ENCODE data around the gene TBL1Y.
"Not testable (repeated sequence)": the region's sequence is repeated elsewhere in the genome, so short reads cannot be mapped to it uniquely, and the experiment has no call there.

The TBL1Y gene

DNA sequence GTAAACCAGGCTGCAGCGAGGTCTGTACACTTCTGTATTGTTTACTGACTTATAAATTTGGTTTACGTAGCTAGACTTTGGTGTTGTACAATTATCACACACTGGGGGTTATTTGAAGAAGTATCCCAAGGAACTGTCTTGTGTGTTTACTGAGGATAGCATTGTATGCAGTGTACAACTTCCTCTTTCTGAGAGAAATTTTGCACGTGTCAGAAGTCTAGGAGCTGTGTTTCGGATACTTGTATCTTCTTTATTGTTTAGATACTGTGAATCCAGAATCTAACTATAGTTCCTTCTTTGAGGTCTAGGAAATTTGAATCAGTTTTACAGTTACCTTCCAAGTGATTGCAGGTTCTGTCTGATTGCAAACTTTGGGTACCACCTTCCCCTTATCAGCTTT is 64.5 kb downstream of the TBL1Y start:
- no peak for DNase-seq

DNA sequence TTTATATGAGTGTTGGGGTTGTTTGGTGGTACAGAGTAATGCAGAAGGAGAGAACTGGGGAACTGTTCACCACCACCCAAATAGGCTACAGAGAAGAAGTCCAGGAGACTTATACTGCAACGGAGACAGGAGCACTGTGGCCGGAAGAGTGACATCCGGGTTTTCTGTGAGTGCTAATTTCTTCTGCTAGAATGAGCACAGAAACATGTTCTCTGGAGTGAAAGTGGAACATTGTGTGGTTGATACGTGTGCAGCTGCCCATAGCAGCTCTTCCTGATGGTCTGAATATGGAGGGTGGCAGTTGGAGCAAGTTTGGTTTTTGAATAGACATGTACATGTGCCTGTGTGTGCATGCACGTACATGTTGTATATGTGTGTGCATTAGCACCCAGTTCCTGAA is 67.3 kb downstream of the TBL1Y start:
- DNase-seq, result no peak

DNA sequence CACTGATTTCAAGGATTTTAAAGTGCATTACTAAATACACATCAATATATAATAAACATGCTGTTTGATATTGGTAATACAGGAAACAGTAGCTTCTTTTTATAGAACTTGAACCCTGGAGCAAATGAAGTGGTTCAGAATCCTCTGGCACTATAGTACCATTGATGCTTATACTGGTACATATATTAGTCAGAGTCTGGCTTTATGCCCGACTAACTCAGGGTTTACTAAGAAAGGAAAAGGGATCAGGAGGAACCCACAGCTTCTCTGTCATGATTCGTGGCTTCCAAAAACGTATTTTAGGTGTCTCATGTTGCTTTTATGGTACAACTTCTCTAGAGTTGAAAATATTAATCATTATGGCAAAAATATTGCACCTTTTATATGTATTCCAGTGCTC is 72.7 kb downstream of the TBL1Y start:
- no peak for DNase-seq

DNA sequence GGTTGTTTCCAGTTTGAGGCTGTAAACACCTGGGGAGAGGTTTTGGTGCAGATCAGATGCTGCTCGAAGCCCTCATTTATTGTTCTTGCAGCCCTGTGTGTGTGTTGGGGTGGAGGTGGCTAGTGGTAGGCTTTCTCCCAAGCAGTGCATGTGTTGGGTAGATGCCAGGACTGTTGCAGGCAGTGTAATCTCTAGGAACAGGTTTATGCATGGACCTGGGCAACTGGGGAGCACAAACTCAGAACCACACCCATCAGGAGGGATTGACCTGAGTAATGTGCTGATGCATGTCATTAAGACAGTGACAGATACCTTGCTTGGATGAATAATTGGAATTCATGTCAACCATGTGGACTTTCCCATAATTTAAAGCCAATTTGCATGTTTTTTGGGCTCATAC is 77.3 kb downstream of the TBL1Y start:
- no peak for DNase-seq

DNA sequence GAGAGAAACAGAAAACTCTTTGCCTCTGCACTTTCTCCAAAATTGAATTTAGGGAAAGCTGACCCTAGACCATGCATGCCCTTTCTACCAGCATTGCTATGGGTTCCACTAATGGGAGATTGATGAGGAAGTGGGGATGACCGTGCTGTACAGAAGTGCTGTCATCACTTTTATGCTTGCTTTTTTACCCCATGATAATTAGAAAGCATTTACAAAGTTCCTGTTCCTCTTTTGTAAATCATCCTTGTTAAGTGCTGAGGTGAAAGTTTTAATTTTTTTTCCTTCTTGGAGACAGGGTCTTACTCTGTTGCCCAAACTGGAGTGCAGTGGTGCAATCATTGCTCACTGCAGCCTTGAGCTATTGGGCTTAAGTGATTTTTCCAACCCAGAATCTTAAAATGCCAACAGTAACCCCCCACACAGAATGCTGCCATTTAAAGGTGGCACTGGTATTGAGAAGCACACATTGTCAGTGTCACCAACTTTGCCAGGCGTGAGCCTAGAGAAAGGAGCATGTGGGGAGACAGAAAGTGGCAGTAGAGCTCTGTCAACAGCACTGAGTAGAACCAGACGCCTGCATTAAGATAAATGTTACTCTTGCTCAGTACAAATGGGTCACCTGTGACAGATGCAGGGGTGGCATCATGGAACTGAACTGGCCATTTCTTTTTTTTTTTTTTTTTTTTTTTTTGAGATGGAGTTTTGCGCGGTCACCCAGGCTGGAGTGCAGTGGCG is 79.6 kb downstream of the TBL1Y start:
- no peak for DNase-seq

DNA sequence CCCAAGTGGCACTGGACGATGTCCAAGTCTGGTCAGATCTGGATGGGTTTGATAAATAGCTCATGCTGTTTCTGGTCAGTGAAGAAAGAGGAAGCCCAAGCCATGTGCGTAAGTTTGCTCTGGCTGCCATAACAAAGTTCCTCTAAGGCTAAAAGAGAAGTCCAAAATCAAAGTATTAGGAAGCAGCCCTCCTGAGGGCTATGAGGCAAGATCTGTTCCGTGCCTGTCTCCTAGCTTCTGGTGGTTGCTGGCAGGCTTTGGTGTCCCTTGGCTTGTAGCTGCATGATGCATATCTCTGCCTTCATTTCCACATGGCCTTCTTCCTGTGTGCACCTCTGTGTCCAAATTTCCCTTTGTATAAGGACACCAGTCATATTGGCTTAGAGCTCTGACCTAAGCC is 81.5 kb downstream of the TBL1Y start:
- no peak for DNase-seq

DNA sequence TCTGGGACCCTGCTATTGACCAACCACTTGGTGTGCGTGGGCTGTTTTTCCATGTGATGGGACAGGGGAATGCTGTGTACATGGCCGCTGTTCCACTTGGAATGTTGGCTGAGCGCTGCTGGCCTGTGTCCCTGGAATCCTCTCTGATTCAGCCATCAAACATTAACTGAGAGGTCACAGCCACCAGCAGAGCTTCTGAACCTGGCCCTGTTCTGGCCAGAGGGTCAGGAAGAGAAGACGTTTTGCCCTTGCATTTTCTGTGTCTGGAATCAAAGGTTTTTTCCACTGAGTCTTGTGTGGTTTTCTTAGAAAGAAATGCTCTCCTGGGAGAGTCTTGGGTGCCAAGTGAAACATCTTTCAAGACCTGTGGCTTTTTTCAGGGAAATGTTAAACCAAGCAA is 85.5 kb downstream of the TBL1Y start:
- no peak for DNase-seq

DNA sequence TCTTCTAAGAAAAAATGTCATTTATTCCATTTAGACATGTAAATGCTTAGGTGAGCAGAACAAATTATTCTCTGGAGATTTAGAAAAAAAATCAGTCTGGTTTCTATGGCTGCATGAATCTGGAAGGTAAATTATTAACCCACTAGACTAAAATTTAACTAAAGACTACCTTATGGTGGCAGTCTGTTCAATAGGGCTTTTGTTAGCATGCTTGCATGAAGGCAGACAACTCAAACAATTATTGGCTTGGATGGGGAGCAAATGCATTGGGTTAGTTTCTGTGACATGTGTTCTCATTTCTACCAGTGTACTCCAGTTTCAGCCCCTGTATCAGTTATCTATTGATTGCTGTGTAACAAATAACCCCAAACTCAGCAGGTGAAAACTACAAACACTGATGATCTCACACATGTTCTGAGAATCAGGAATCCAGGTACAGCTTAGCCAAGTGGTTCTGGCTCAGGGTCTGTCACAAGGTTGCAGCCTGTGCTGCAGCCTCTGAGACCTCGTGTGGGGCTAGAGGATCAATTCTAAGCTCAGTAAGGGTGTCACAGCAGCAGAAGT is 87.1 kb downstream of the TBL1Y start:
- DNase-seq, result no peak

DNA sequence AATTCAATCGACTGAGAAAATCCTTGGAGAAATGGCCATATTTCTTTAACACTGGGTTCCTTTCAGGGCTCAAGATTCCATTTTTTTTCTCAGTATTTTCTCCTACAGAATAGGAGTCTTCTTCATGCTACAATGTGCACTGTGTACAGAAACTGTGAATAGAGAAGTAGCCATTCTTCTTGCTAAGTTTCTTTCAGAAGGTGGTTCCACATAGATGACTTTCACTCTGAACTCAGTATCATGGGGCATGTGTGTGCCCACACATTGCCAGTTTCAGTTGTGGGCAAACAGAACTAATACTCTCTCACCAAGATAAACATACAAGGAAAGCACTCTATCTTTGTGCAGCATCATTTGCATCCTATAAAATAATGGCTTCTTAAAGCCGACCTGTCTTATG is 89.4 kb downstream of the TBL1Y start:
- no peak for DNase-seq

DNA sequence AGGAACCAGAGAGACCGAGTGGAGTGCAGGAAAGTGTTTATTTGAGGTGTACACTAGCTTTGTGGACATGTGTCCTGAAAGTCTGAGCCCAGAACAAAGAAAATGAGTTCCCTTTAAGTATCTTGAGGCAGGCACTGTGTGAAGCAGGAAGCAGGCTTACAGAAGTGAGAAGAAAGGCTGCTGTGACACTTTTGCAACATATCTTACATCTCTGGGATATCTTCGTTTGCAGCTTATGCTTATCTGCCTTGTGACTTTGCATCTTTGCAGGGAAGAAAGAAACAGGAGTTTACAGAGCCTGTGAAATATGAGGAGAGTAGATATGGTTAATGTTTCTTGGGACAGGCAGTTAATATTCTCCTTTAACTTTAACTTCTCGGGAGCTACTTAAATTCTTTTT is 92.1 kb downstream of the TBL1Y start:
- DNase-seq, result no peak

DNA sequence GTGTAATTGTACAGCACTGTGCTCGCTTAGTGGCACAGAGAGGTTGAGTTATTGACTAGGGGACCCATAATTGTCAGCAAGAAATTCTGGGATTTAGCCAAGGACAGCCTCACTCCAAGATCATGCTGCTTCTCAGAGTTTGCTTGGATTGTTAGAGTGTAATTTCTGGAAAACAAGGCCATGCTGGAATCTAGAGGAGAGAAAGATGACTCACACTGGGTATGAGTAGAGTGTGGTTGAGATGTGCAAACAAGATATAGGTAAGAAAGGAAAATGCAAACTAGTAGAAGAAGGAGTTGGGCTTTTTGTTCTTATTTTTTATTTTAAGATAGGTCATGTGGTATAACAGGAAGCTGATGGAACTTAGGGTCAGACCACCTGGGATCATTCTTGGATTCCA is 97.4 kb downstream of the TBL1Y start:
- no peak for DNase-seq

DNA sequence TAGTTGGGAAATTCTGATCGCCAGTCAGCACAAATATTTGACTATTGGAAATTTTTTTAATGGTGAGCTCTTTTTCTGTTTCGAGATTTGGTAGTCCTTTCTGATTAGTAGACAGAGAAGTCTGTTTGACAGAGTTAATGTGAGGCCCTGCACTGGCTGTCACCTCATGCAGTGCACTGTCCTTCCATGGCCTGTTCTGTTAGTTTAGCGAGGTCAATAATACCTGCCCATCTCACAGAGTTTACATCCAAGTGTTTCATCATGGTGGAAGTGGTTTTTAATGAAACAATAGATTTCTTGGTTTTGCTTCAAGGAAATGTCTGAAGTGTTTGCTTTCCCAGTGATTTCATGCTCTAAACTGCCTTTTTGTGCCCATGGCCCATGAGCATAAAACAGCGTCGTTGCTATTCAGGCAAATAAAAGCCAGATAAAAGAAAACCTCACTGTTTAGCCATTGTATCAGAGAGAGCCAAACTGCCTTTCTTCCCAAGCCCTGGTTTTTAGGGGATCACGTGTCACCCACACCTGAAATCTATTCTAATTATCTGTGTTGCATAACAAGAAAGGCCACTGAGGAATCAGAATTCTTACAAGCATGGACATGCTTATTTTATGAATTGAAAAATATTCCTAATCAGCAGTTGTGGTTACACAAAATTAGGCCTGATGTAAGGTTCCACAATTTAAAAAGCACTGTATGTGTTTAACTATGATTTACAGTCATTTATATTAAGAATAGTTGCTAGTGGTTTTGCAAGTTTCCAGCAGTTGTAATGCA is 98.3 kb downstream of the TBL1Y start:
- no peak for DNase-seq

DNA sequence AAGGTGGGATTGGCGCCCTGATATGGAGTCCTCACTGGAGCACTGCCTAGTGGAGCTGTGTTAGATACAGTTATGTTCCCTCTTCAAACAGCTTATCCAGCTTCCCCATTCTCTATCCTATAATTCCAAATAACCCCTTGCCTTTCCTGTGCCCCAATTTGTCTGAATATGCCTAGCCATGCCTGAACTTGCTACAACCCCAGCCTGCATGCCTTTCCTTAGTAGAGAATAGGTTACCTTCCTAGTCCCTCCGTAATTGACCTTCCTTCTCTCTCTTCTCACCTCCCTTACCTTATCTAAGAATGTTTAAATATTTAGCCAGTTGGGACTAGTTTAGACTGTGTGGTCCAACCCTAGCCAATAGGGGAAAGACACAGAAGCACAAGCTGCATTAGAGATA is 102.6 kb downstream of the TBL1Y start:
- no peak for DNase-seq

DNA sequence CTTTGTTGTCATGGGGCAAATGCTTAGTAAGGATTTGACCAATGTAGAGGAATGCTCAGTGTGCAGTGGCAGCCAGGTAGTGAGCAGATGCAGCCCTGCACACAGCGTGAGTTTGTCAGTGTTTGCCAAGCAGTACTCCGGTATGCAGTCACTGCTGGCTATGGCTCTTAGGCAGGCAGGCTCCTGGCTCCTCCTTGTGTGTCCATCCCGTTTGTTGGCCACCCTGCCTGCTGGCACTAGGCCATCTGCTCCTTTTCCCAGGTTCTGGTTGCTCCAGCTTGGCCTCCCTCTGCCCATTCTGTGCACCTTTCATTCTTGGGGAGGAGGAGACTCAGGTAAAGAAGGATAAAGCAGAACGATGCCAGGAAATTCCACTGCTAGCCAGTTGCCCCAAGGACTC is 106.0 kb downstream of the TBL1Y start:
- DNase-seq, result no peak

DNA sequence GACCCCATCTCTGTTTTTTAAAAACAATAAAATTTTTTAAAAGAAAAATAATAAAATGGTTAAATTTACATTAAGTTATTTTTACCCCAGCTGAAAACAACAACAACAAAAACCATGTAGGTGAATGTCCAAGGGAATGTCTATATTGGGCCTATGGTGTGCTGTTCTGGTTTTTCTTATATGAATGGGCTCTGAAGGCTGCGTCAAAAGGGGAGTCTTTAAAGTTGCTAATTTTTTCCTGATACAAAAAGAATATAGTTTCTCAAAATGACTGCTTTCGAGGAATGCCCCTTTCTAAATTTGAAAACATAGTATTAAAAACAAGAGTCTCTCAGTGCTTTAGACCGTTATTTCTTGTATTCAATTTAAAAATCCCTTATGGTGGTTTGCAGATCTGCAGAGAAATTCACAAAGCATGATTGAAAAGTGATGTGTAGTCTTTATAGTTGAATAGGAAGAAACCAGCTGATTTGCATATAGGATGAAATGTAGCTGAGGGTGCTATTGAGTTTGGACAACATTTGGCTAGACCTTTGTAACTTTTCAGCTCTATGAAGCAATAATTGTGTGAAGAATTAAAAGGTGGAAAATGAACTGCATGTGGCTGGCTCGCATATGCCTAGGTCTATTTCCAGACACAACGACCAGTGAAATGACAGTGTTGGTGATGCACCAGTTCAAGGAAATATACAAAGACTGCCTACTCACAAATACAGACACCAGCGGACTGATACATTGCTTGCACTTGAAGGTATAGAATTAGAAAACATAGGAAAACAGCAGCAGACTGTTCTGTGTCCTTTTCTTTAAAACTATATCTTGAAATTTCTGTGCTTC is 107.0 kb downstream of the TBL1Y start:
- no peak for DNase-seq

DNA sequence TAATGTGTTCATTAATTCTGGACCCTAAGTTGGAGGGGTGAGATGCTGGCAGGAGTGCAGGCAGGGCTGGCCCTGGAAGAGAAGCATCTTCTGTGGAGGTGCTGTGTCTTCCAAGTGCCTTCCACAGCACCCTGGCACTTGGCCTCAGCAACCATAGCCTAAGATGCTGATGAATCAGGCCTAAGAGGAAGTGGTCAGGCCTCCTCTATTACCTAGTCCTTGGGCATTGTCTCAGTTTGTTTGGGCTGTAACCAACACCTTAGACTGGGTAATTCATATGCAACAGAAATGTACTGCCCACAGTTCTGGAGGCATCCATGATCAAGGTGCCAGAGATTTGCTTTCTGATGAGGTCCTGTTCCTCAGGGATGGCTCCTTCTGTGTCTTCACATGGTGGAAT is 128.5 kb downstream of the TBL1Y start:
- DNase-seq, result no peak

DNA sequence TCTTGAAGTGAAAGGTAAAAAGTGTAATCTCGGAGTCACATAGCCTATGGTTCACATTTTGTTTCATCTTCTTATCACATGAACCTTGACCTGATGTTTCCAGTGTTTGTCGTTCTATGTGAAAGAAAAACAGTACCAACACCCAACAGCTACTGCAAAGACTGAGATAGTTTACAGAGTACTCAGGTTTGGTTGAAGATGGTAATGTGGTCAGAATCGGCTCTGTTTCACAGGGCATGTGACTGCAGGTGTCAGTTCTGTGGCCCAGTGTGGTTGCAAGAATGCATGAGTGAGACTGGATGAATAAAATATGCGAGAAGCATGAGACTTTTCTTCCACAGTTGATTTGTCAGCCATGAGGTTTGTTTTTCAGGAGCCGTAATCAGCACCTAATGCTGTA is 130.2 kb downstream of the TBL1Y start:
- DNase-seq, result no peak

DNA sequence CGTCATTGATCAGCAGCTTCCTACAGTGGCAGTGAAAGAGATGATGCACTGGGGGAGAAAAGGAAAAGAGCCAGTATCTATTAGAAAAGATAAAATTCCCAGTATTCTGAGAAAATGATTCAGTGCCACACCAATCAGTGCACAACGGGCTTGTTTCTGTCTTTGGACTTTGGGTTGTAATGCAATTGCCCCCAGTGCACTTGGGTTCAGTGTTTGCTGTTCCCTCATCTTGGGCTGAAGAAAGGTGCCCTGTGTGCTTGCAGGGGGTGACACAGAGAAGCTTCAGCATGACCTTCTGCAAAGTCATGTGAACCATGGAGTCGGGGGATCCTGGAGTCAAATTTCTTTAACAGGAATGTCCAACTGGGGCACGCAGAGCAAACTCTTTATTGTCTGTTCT is 131.5 kb downstream of the TBL1Y start:
- DNase-seq, result no peak

DNA sequence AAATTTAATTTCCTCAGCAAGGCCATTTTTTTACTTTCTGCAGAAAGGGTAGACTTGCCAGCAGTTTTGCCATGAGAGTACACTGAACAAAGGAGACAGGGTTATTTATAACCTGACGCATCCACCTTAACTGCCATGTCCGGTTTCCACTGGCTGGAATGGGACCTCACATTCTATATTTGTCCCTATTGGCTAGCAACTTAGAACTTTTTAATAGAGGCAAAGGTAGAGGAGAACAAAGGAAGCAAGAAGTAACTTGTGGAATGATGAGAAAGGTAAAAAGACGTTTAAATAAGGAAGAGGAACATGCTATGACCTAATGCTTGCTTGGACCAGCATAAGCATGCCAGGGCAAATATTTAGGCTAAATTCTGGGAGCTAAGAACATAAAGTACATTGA is 142.0 kb downstream of the TBL1Y start:
- DNase-seq, result not testable (repeated sequence)

DNA sequence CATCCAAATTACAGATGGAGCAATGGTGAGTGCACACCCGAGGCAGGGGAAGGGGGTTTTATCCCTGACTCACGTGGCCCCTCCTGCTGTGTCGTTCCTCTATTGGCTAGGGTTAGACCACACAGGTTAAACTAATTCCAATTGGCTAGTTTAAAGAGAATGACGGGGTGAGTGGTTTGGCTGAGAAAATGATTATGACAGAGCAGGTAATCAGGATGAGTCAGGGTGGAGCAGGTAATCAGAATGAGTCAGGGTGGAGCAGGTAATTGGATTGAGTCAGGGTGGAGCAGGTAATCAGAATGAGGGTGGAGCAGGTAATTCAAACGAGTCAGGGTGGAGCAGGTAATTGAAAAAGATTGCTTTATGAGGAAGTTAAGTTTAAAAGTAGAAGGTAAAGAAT is 146.4 kb downstream of the TBL1Y start:
- DNase-seq, result no peak

DNA sequence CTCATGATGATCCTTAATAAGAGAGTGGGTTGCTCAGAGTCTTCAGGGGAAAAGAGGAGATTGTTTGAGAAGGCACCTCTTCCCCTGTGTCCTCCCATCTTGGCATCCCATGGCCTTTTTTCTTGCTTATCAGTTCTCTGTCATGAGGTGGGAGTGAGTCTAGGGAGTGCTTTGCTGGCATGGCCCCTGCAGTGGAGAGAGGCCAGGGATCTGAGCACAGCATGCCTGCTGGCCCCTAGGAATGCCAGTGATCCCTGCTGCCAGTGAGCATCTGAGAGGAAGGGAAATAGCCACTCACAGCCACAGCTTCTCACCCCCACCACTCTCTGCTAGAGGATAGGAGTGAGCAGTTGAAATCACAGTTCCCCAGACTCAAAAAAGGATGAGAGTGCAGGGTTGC is 168.2 kb downstream of the TBL1Y start:
- no peak for DNase-seq

DNA sequence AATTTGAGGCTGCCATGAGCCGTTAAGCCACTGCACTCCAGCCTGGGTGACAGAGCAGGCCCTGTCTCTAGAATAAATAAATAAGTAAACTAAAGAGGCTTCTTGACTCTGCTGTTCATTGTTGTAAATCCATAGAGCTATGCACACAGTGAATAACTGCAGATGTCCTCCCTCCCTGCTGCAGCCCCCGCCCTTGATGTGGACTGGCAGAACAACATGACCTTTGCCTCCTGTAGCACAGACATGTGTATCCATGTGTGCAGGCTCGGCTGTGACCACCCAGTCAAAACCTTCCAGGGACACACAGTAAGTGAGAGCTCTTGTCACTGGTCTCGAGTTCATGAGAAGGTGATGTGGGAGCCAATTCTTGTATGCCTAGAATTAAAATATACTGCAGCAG is 170.1 kb downstream of the TBL1Y start:
- DNase-seq, result not testable (repeated sequence)

DNA sequence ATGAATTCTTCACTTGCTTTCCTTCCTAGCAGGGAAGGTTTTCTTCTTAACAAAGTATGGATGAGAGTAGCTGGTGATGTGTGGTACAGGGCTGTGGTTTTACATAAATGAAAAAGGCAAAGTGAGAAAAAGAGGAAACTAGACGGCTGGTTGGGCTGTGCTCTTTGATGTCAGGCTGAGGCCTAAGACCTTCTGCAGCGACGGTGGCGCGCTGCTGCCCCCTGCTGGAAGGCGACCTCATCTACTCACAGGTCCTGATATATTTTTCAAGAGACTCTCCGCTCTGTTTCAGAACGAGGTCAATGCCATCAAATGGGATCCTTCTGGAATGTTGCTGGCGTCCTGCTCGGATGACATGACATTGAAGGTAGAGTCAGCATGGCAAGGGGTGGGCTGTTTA is 175.1 kb downstream of the TBL1Y start:
- DNase-seq, result no peak

DNA sequence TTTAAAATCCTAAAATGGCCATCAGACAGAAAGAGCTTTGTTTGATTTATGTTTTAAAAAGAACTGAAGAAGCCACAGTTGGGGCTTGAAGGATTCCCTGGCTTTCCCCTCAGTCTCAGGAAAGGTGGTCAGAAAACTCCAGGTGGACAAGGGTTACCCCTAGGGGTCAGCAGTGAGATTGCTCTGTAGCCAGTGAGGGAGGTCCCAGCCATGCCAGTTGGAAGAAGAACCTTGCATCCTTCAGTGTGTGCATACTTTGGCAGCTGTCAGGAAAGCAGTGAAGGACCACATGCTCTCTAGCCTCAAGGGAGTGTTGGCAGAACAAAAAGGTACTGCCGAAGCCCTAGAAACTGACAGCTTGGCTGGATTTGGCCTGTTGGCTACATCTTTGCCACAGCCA is 182.3 kb downstream of the TBL1Y start:
- DNase-seq, result no peak
